Panc1 (cell line): ENCODE data around the gene DLG2. TPM values are rescaled to one million over a fixed set of nuclear protein-coding genes. Genes with fewer than 3 reads are reported as not detected.

Experiments
- ATAC-seq: fragments of 200-7000 bp; cut with Tn5 transposase; 2 replicates; pipeline ENCODE4 v1.9.1; 2020; ENCODE audit warnings: mild to moderate bottlenecking, moderate library complexity
- BruUV-seq: library from RNA; stranded (reverse); fragments of 400-500 nt; replicated peaks from 2 replicates; lab custom pipeline; 2021; lab: Mats Ljungman, UMichigan
- CTCF ChIA-PET: fragments of 300-600 bp; sonication (Branson Sonifier 250); formaldehyde crosslinking; loops from one replicate; lab custom pipeline; 2022; ENCODE audit warnings: antibody characterized with exemption; lab: Charles Lee
- POLR2A ChIA-PET: fragments of 300-600 bp; sonication (Branson Sonifier 250); formaldehyde crosslinking; loops from one replicate; lab custom pipeline; 2022; ENCODE audit warnings: antibody characterized with exemption; lab: Charles Lee
- DNase-seq: peaks from one replicate; pipeline ENCODE4 v3.0.0-alpha.2; 2010; ENCODE audit warnings: low read depth, low spot score
- H3K27ac ChIP-seq: 2 replicates; pipeline ENCODE4 v1.5.1; 2011; ENCODE audit warnings: mild to moderate bottlenecking, low read length, inconsistent platforms
- H3K27me3 ChIP-seq: fragments of 200-500 bp; sonication (Bioruptor generic); 2 replicates; pipeline ENCODE4 v1.6.0; 2014; ENCODE audit warnings: low read length, inconsistent platforms; ENCODE audit not compliant: control insufficient read depth, insufficient read depth
- H3K36me3 ChIP-seq: fragments of 200-500 bp; sonication (Bioruptor generic); 2 replicates; pipeline ENCODE4 v1.5.1; 2014; ENCODE audit warnings: inconsistent platforms, mild to moderate bottlenecking, low read length, moderate library complexity; ENCODE audit not compliant: control insufficient read depth, insufficient read depth
- H3K4me1 ChIP-seq: 2 replicates; pipeline ENCODE4 v1.5.1; 2011; ENCODE audit warnings: inconsistent platforms, mild to moderate bottlenecking, low read length, moderate library complexity; ENCODE audit not compliant: control insufficient read depth, insufficient read depth
- H3K4me3 ChIP-seq, 2 experiments: 2 replicates each; pipeline ENCODE4 v1.5.1; 2011 to 2012; ENCODE audit warnings: low read depth in 2 of 2, low read length in 2 of 2, mild to moderate bottlenecking in 2 of 2, inconsistent platforms in 1 of 2, moderate library complexity in 1 of 2
- H3K9me3 ChIP-seq: fragments of 200-500 bp; sonication (Bioruptor generic); 2 replicates; pipeline ENCODE4 v1.5.1; 2014; ENCODE audit warnings: low read depth, mild to moderate bottlenecking, inconsistent platforms, low read length, moderate library complexity; ENCODE audit not compliant: control insufficient read depth, insufficient read depth
- CTCF ChIP-seq: fragments of 450-650 bp; IDR thresholded peaks from 2 replicates; pipeline ENCODE4 v1.5.1; 2017; ENCODE audit warnings: mild to moderate bottlenecking
- POLR2AphosphoS5 ChIP-seq: IDR thresholded peaks from 2 replicates; pipeline ENCODE4 v1.6.1; 2012; ENCODE audit warnings: mild to moderate bottlenecking, low read depth, low read length, moderate library complexity
- REST ChIP-seq, 2 experiments: IDR thresholded peaks; 2 replicates each; pipeline ENCODE4 v1.6.1; 2011 to 2012; ENCODE audit warnings: low read depth in 2 of 2, control low read depth in 1 of 2, low read length in 1 of 2, mild to moderate bottlenecking in 1 of 2, moderate library complexity in 1 of 2; ENCODE audit not compliant: insufficient read depth in 1 of 2
- SIN3A ChIP-seq: IDR thresholded peaks from 2 replicates; pipeline ENCODE4 v1.6.1; 2012; ENCODE audit warnings: low read depth, mild to moderate bottlenecking, low read length, moderate library complexity, borderline replicate concordance; ENCODE audit not compliant: insufficient read depth
- TCF7L2 ChIP-seq: IDR thresholded peaks from 2 replicates; pipeline ENCODE4 v1.6.1; 2011; ENCODE audit warnings: mild to moderate bottlenecking, low read depth, low read length, inconsistent platforms
- in situ Hi-C: cut with HindIII; loops from 2 replicates; pipeline ENCODE4 v1.10.0; 2016; ENCODE audit warnings: low sequenced_read_pairs, low pct_unique_long_range_greater_than_20kb
- intact Hi-C: fragments of 100-400 bp; cut with micrococcal nuclease; formaldehyde crosslinking; loops from one replicate; pipeline ENCODE4 v1.10.0; 2022; ENCODE audit not compliant: unreplicated experiment
- total RNA-seq: library from RNA; stranded (reverse); gene quantifications from one replicate; pipeline ENCODE4 v1.2.1, GENCODE V29; 2021; ENCODE audit not compliant: unreplicated experiment

The DLG2 gene
- total RNA-seq, 1 experiment from 2014 or later: 4.2 TPM

GRCh38 chr11:84549217-84549616 lies 1077.9 kb downstream of the DLG2 start:
- H3K4me1 ChIP-seq: no peaks in the 10 kb centered on the region
- ATAC-seq (no peak), DNase-seq (no peak)
- in situ Hi-C loops: no loop called here
- no peaks in the 10 kb centered on the region for H3K9me3 ChIP-seq
- CTCF ChIA-PET: no interaction called here
- intact Hi-C loops: no loop called here
- TF ChIP-seq TCF7L2: no peak
- TF ChIP-seq POLR2AphosphoS5: no peak
- TF ChIP-seq REST (IDR thresholded peaks at IDR 0.05; ENCODE audit: insufficient read depth in 1 of 2, low read depth in 2 of 2, low read length in 1 of 2): no peak
- no peak for TF ChIP-seq SIN3A
- no peak for TF ChIP-seq CTCF
- H3K27me3 ChIP-seq: peaks cover 3% of the 10 kb centered on the region; the same call in 1 of the 2 replicates
- H3K36me3 ChIP-seq: no peaks in the 10 kb centered on the region
- no peak overlapping the region for H3K27ac ChIP-seq
- BruUV-seq: no TSS peak
- no peak overlapping the region for H3K4me3 ChIP-seq
- POLR2A ChIA-PET: no interaction called here

- H3K27ac ChIP-seq: no peak overlapping the region
- POLR2A ChIA-PET: no interaction called here
- H3K4me1 ChIP-seq: no peaks in the 10 kb centered on the region
- ATAC-seq (no peak), DNase-seq (no peak)
- TF ChIP-seq REST (IDR thresholded peaks at IDR 0.05; ENCODE audit: insufficient read depth in 1 of 2, low read depth in 2 of 2, low read length in 1 of 2): no peak
- no peaks in the 10 kb centered on the region for H3K36me3 ChIP-seq
- intact Hi-C loops: no loop called here
- no TSS peak for BruUV-seq
- no peaks in the 10 kb centered on the region for H3K9me3 ChIP-seq
- H3K27me3 ChIP-seq: peaks cover 3% of the 10 kb centered on the region; the same call in 1 of the 2 replicates
- CTCF ChIA-PET: no interaction called here
- no peak overlapping the region for H3K4me3 ChIP-seq
- in situ Hi-C loops: no loop called here
These were observed 1082.6 kb downstream of the DLG2 start for GRCh38 chr11:84544566-84544965.
